Activated T-helper 2 cell treated with anti-CD3 and anti-CD28 coated beads, Interferon-gamma antibody, Interleukin-2, Interleukin-4, amounts not matched to agents 10 μg/mL and 5 μg/mL and 100 μg/mL, durations not matched to agents 14 hours and 24 hours and 36 hours (primary cell): Measurements from ENCODE around the gene GPR39. TPM values are rescaled to one million over a fixed set of nuclear protein-coding genes. Genes with fewer than 3 reads are reported as not detected.

Experiments used
- DNase-seq: peaks from one replicate; pipeline ENCODE4 v3.0.0; 2021; ENCODE audit warnings: low spot score
- H3K27ac Mint-ChIP-seq: one replicate; pipeline ENCODE4 v1.8.0; 2021; ENCODE audit warnings: mixed read lengths
- H3K27me3 Mint-ChIP-seq: one replicate; pipeline ENCODE4 v1.8.0; 2021; ENCODE audit warnings: low read depth, mixed read lengths
- H3K36me3 Mint-ChIP-seq: one replicate; pipeline ENCODE4 v1.8.0; 2021; ENCODE audit warnings: low read depth, mixed read lengths
- H3K4me1 Mint-ChIP-seq: one replicate; pipeline ENCODE4 v1.8.0; 2021; ENCODE audit warnings: low read depth, mixed read lengths
- H3K4me3 Mint-ChIP-seq: one replicate; pipeline ENCODE4 v1.8.0; 2021; ENCODE audit warnings: low read depth, mild to moderate bottlenecking, moderate library complexity, mixed read lengths
- H3K9me3 Mint-ChIP-seq: one replicate; pipeline ENCODE4 v1.8.0; 2021; ENCODE audit warnings: mixed read lengths
- intact Hi-C: fragments of 100-400 bp; cut with micrococcal nuclease; formaldehyde crosslinking; loops from one replicate; pipeline ENCODE4 v1.15.1; 2023
- total RNA-seq: library from RNA; stranded (reverse); gene quantifications from 2 replicates; pipeline ENCODE4 v1.2.3, GENCODE V29; 2022

GPR39 gene
- total RNA-seq, 1 donor from 2014 or later = not detected

DNA sequence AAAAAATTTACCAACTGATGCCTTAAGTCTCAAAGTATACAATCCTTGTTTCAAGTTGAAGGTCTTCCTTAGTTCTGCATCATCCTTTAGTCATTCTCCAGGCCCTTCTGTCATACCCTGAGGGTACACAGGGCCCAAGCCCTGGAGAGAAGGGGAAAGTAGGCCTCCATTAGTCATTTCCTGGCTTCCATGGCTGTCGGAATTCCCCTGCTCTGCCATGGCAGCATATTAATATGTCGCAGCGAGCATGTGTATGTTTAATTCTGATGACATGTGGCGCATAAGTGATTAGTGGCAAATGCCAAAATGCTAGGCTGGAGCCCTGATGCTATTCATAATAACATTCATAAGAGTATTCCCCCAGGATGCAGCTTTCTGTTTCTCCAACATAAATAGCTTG, 22.1 kb downstream of the GPR39 start:
- no peak overlapping the region for H3K27ac Mint-ChIP-seq
- DNase-seq = no peak

DNA sequence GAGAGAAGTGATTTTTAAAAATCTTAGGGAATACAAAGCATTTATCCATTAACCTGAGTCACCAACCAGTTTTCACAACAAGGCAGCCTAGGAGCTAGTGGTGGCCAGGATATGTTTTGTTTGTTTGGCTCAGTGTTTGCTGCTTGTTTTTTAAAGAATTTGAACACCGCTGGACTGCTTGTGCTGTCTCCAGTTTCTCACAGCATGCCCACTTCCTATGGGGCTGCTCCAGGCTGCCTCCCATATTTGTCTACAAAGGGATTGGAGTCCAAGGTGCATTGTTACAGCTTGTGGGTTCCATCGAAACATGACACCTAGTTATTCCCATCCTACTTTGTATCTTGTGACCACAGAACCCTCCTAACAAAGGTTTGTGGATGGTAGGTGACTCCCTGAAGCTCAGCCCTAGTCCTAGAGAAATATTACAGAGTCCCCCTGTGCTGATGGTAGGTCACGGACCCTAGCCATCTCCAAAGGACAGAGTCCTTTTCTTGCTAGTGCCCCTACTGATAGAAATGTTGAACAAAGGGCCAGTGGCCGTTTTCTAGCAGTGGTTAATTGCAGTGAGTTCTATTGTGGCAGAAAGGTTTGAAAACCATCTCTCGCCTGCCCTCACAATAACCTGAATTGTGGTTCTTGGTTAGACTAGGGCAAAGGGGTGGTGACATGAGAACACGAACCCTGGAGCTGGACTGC, 23.2 kb downstream of the GPR39 start:
- intact Hi-C loops = no loop called here
- no peak overlapping the region for H3K27ac Mint-ChIP-seq
- DNase-seq = no peak
- no peak overlapping the region for H3K4me3 Mint-ChIP-seq
- no peaks in the 10 kb centered on the region for H3K27me3 Mint-ChIP-seq
- no peaks in the 10 kb centered on the region for H3K9me3 Mint-ChIP-seq
- H3K4me1 Mint-ChIP-seq = no peaks in the 10 kb centered on the region
- no peaks in the 10 kb centered on the region for H3K36me3 Mint-ChIP-seq

More for the DNA sequence above, 22.1 kb downstream of the GPR39 start:
- Mint-ChIP-seq H3K36me3 (no peaks in the 10 kb centered on the region), H3K4me3 (no peak overlapping the region), H3K4me1 (no peaks in the 10 kb centered on the region), H3K27me3 (no peaks in the 10 kb centered on the region), H3K9me3 (no peaks in the 10 kb centered on the region)
- intact Hi-C loops = no loop called here

DNA sequence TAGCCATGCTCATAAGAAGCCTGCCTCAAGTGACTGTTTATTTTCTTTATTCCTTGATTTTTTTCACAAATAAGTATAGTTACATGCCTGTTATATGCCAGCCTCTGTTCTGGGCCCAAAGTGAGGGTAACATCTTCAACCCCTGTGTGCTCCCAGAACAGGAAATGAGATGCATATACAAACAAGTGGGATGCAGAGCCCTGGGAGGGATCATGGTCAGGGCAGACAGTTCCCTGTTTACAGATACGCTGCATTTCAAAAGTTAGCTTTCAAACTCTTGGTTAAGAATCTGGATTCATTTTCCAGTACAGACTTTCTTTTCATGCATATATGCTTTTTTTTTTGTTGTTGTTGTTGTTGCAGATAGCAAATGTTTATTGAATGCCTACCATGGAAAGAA, 24.4 kb downstream of the GPR39 start:
- no peak overlapping the region for H3K4me3 Mint-ChIP-seq
- no peaks in the 10 kb centered on the region for H3K27me3 Mint-ChIP-seq
- no peak overlapping the region for H3K27ac Mint-ChIP-seq
- intact Hi-C loops = no loop called here
- H3K9me3 Mint-ChIP-seq = no peaks in the 10 kb centered on the region
- no peak for DNase-seq
- no peaks in the 10 kb centered on the region for H3K4me1 Mint-ChIP-seq
- no peaks in the 10 kb centered on the region for H3K36me3 Mint-ChIP-seq

DNA sequence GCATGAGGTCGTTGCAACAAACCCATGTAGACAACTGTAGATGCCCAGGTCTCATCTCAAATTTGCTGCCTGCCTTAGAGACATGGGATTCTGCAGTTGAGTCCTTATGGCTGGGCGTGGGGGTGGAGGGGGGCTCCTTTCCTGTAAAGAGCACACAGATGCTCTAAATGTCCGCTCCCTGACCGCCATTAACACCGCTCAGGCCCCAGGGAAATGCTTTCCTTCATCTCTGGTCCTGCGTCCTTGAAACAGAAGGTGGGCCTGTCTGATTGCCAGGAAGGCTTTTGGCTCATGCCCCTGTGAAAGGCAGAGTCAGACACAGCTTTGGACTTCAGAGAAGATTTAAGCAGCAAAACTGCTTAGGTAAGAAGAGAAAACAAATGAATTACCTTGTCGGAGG, 25.7 kb downstream of the GPR39 start:
- H3K9me3 Mint-ChIP-seq = no peaks in the 10 kb centered on the region
- no peaks in the 10 kb centered on the region for H3K36me3 Mint-ChIP-seq
- no peak for DNase-seq
- intact Hi-C loops = no loop called here
- no peak overlapping the region for H3K4me3 Mint-ChIP-seq
- H3K27me3 Mint-ChIP-seq = no peaks in the 10 kb centered on the region
- no peaks in the 10 kb centered on the region for H3K4me1 Mint-ChIP-seq
- no peak overlapping the region for H3K27ac Mint-ChIP-seq

DNA sequence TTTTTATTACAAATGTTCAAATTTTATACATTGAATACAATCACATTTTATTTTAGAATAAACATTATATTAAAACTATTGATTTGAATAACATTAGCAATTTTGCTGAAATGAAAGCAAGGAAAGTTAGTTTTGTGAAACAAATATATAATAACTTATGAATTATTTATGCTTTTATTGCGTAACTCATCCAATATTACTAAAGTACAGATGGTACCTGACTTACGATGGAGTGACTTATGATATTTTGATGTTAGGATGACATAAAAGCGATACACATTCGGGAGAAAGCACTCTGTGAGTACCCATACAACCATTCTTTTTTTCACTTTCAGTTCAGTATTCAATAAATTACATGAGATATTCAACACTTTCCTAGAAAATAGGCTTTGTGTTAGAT, 26.5 kb downstream of the GPR39 start:
- Mint-ChIP-seq H3K27me3 (no peaks in the 10 kb centered on the region), H3K36me3 (no peaks in the 10 kb centered on the region), H3K4me1 (no peaks in the 10 kb centered on the region), H3K27ac (no peak overlapping the region), H3K4me3 (no peak overlapping the region), H3K9me3 (no peaks in the 10 kb centered on the region)
- DNase-seq = no peak
- intact Hi-C loops = no loop called here

DNA sequence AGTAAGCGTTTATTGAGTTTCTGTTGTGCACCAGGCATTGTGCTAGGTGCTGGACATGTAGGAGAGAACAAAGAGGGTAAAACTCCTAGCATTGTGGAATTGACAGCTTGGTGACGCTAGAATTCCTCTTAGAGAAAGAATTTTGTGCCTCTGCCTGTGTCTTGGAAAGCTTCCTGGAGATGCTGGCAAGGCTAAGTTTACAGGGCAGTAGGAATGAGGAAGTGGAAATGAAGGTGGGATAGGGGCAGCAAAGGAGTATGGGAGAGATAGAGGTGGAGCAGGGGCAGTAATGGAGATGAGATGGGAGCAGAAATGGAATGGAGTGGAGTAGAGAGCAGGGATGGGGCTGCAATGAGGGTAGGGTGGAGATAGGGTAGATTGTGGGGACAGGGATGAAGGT, 29.8 kb downstream of the GPR39 start:
- intact Hi-C loops = no loop called here
- no peaks in the 10 kb centered on the region for H3K4me1 Mint-ChIP-seq

DNA sequence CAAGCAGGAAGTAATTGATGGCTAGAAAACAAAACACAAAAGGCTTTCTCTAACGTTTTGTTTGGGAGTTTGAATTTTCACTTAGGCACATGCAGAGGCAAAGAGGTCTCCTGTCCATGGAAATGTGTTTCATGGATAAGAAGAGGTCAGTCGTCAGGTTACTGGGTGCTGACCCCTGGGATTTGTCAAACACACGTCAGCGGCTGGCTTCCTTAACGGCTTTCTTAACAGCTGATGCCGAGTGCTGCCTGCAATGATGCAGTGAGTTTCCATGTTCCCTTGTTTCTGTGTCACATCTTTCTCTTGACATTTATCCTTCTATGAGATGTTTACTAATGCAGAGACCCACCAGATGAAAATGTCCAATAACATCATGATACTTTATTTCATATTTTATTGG, 31.7 kb downstream of the GPR39 start:
- DNase-seq = no peak
- Mint-ChIP-seq H3K9me3 (peaks cover 8% of the 10 kb centered on the region), H3K27ac (no peak overlapping the region), H3K27me3 (no peaks in the 10 kb centered on the region), H3K36me3 (no peaks in the 10 kb centered on the region), H3K4me3 (no peak overlapping the region), H3K4me1 (no peaks in the 10 kb centered on the region)
- intact Hi-C loops = no loop called here

More for the DNA sequence above, 29.8 kb downstream of the GPR39 start:
- Mint-ChIP-seq H3K27me3 (no peaks in the 10 kb centered on the region), H3K27ac (no peak overlapping the region), H3K9me3 (no peaks in the 10 kb centered on the region), H3K36me3 (no peaks in the 10 kb centered on the region), H3K4me3 (no peak overlapping the region)
- DNase-seq = no peak

DNA sequence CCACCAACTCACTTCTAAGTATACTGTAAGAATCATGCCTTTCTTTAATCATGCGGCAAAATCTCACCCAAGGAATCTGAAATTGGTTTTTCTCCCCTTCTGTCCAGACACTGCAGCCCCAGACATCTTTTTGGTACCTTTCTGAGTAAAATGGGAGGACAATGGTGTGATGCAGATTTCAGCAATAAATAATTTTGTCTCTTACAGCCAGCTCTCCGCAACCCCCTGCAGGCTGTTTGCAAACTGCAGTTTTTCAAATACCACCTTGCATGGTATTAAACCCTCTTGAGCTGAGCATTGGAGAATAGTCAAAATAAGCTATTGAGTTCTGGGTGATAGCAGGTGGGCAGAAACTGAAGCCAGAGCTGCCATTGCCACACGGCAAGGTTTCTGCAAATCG, 32.2 kb downstream of the GPR39 start:
- Mint-ChIP-seq H3K36me3 (no peaks in the 10 kb centered on the region), H3K27me3 (no peaks in the 10 kb centered on the region), H3K9me3 (peaks cover 8% of the 10 kb centered on the region), H3K27ac (no peak overlapping the region), H3K4me3 (no peak overlapping the region), H3K4me1 (no peaks in the 10 kb centered on the region)
- intact Hi-C loops = no loop called here
- no peak for DNase-seq

DNA sequence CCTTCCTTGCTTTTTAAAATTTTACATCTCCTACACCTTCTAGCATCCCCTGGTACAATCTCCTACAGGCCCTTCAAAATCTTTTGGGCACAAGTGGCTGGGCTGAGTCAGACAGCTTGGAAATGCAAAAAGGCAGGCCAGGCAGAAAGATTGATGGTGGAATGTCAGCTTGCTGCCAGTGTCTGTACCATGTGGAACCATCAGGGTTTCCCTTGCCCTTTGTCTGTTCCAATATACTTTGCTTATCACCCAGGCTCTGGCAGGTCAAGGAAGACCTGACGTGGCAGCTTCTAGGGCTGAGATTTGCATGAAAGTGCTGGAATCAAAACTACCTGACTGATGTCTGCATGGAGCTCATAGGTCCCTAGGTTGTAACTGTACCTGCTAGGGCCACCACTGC, 33.3 kb downstream of the GPR39 start:
- no peaks in the 10 kb centered on the region for H3K27me3 Mint-ChIP-seq
- H3K4me3 Mint-ChIP-seq = no peak overlapping the region
- H3K36me3 Mint-ChIP-seq = no peaks in the 10 kb centered on the region
- H3K4me1 Mint-ChIP-seq = no peaks in the 10 kb centered on the region
- DNase-seq = no peak
- H3K27ac Mint-ChIP-seq = no peak overlapping the region
- intact Hi-C loops = no loop called here
- H3K9me3 Mint-ChIP-seq = peaks cover 15% of the 10 kb centered on the region

DNA sequence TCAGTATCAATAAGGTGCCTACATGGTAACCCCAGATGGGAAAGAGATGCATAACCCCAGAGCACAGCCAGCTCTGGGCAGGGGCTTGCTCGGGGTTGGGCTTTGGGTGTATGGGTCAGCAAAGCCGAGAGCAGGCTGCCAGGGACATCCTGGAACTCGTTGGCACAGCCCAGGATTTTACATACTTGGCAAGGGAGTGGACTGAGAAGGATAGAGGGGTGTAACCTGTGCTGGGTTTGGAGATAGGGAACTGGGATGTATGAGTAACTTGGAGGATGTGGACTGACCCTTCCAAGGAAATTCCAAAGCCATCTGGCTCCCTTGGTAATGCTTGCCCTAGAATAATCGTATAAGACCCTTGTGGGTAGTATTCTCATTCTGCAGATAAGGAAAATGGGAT, 44.2 kb downstream of the GPR39 start:
- Mint-ChIP-seq H3K27ac (no peak overlapping the region), H3K9me3 (peaks cover 45% of the 10 kb centered on the region), H3K4me3 (no peak overlapping the region), H3K36me3 (no peaks in the 10 kb centered on the region), H3K27me3 (no peaks in the 10 kb centered on the region), H3K4me1 (no peaks in the 10 kb centered on the region)
- intact Hi-C loops = no loop called here
- no peak for DNase-seq

DNA sequence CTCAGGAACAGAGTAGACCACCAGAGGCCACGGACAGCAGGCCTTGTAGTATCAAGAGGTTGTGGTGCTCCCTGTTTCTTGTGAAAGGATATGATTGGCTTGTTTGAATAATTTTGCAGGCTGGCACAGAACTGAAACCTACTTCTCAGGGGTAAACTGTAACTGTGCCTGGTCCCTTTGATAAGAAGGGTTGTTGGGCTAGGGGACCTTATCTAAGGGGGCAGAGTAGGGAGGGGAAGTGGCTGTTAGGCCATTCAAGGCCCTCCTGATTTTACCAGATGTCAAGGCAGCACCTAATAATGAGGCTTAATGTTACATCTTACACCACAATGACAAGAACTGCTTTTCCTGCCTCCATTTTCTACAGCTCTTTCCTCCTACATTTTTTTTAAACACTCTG, 45.6 kb downstream of the GPR39 start:
- DNase-seq = no peak
- Mint-ChIP-seq H3K27ac (no peak overlapping the region), H3K4me1 (no peaks in the 10 kb centered on the region), H3K9me3 (peaks cover 41% of the 10 kb centered on the region), H3K36me3 (no peaks in the 10 kb centered on the region), H3K4me3 (no peak overlapping the region), H3K27me3 (no peaks in the 10 kb centered on the region)
- intact Hi-C loops = no loop called here

DNA sequence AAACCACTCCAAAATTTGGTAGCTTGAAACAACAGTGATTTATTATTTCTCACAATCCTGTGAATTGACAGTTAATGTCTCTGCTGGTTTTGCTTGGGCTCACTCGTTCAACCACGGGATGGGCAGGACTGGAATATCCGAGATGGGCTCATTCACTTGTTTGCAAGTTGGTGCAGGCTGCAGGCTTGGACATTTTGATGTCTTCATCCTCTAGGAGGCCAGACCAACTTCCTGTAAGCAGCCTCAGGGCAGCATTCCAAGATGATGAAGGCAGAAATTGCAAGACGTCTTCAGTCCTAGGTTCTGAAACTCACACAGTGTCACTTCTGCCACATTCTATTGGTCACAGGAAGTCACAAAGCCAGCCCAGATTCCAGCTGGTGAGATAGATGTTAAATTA, 47.1 kb downstream of the GPR39 start:
- Mint-ChIP-seq H3K27ac (no peak overlapping the region), H3K36me3 (no peaks in the 10 kb centered on the region), H3K9me3 (peaks cover 42% of the 10 kb centered on the region), H3K4me1 (no peaks in the 10 kb centered on the region), H3K4me3 (no peak overlapping the region), H3K27me3 (no peaks in the 10 kb centered on the region)
- DNase-seq = no peak
- intact Hi-C loops = no loop called here

DNA sequence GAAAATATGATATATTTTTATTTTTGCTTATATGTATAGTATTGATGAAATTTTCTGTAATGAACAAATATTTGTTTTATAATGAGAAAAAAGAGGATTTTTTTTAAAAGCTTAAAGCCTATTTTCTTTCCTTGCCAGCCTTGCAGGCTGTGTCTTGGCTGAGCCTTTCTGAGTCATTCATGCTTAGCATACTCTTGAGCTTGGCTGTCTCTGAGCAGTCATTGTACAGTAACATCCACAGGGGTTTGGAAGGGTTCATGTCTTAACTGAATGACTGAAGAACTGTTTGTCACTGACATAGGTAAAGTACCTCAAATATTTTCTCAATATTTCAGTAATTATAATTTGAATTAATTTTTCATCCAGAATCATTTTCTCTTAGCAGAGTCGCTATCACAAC, 49.3 kb downstream of the GPR39 start:
- Mint-ChIP-seq H3K9me3 (peaks cover 38% of the 10 kb centered on the region), H3K27me3 (no peaks in the 10 kb centered on the region)

More for the DNA sequence above, 49.3 kb downstream of the GPR39 start:
- Mint-ChIP-seq H3K4me1 (no peaks in the 10 kb centered on the region), H3K27ac (no peak overlapping the region), H3K4me3 (no peak overlapping the region), H3K36me3 (no peaks in the 10 kb centered on the region)
- DNase-seq = no peak
- intact Hi-C loops = no loop called here
